ENCODE results near the gene EML6. TPM values are rescaled to one million over a fixed set of nuclear protein-coding genes. Genes with fewer than 3 reads are reported as not detected.

Gene EML6
- total RNA-seq, 1 experiment from 2014 or later = 1.5 TPM

DNA sequence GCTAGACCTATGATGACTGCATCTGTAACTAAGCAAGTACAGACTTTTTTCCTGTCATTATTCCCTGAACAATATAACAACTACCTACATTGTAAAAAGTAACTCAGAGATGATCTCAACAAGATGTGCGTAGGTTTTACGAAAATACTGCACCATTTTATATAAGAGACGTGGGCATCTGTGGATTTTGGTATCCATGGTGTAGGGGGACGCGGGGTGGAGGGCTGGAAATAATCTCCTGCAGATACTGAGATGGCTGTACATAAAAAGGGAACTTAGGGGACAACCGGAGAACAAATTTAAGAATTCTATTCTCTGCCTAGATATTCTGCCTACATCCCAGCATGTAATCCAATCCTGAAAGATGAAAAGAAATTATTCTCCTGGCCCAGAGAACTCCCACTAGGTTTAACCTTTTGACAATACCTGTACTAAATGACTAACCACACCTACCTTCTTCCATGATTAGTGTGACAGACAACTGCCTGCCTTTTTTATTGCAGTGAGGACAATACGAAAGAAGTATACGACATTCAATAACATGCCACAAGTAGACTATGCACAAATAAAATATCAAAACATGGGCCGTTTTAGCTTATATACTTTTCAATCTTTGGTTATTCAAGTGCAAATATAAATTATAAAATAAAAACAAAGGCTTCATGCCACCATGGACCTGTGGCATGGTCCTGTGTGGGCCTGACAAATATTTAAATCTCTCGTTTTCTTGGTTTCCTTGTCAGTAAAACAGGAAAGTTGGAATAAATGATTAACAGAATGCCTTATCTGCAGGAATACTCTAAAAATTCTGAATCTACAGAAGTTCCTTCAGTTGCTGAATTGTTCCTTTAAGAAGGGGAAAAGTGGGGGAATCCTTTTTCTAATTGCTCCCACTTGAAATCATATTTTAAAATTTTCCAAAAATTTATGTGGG is 280.5 kb downstream of the EML6 start:
- no peak overlapping the region for H2BK120ac ChIP-seq (ENCODE audit: low read depth, low read length, poor library complexity, severe bottlenecking)
- H3K27ac ChIP-seq (ENCODE audit: insufficient read length, low read depth, low read length) = no peak overlapping the region
- H4K5ac ChIP-seq (ENCODE audit: insufficient read length, low read depth, low read length) = no peak overlapping the region
- H3K27me3 ChIP-seq (ENCODE audit: insufficient read depth, low read length) = no peaks in the 10 kb centered on the region
- no peak for DNase-seq
- no peak overlapping the region for H2BK20ac ChIP-seq (ENCODE audit: low read depth, low read length, poor library complexity, severe bottlenecking)
- no peaks in the 10 kb centered on the region for H3K36me3 Mint-ChIP-seq (ENCODE audit: insufficient read depth in 1 of 3, low read depth in 3 of 3)
- H3K9me3 ChIP-seq (ENCODE audit: control insufficient read depth, low read depth, low read length) = no peaks in the 10 kb centered on the region
- no peak overlapping the region for H3K14ac ChIP-seq (ENCODE audit: insufficient read depth, low read length)
- peak overlapping the region in 1 of 3 experiments; percentile 52; a peak in 1 of 7 replicates for H3K27ac Mint-ChIP-seq
- H3K23me2 ChIP-seq (ENCODE audit: insufficient read length, low read depth, low read length, poor library complexity, severe bottlenecking) = no peaks in the 10 kb centered on the region
- no peaks in the 10 kb centered on the region for H4K20me1 ChIP-seq (ENCODE audit: control insufficient read depth, insufficient read depth, insufficient read length)
- H3K79me2 ChIP-seq (ENCODE audit: insufficient read depth, low read length) = peaks cover 35% of the 10 kb centered on the region; the same call in 1 of the 2 replicates
- no peak overlapping the region for H2AFZ ChIP-seq (ENCODE audit: low read length)
- H3K9me3 Mint-ChIP-seq = no peaks in the 10 kb centered on the region
- peaks cover 2% of the 10 kb centered on the region for H3K79me1 ChIP-seq (ENCODE audit: insufficient read depth, low read depth, low read length, poor library complexity, severe bottlenecking)
- H3K9ac ChIP-seq (ENCODE audit: extremely low read depth, insufficient read length, low read length) = no peak overlapping the region
- H3K4me1 Mint-ChIP-seq = peaks cover 44 to 56% of the 10 kb centered on the region in 2 experiments
- peaks cover 2% of the 10 kb centered on the region for H3K4me1 ChIP-seq (ENCODE audit: insufficient read depth, low read length)
- H3K4me2 ChIP-seq (ENCODE audit: insufficient read depth, insufficient read length, low read length) = no peak overlapping the region
- no CpG with 5 or more reads among the region's 10 CpGs for WGBS (ENCODE audit: extremely low coverage, insufficient read length, low lambda C conversion rate)
- no peak overlapping the region for H3K4me3 Mint-ChIP-seq
- no peak overlapping the region for H3K18ac ChIP-seq (ENCODE audit: insufficient read length, low read depth, low read length)
- no peak overlapping the region for H4K91ac ChIP-seq (ENCODE audit: insufficient read length, low read depth, low read length)
- H2BK15ac ChIP-seq (ENCODE audit: low read depth, low read length) = no peak overlapping the region
- H3K27me3 Mint-ChIP-seq (ENCODE audit: low read depth) = no peaks in the 10 kb centered on the region
- H2BK12ac ChIP-seq (ENCODE audit: insufficient read length, low read depth, low read length) = no peak overlapping the region
- no peak overlapping the region for H3K4ac ChIP-seq (ENCODE audit: low read depth, low read length)
- no peak overlapping the region for H3K23ac ChIP-seq (ENCODE audit: insufficient read length, low read depth, low read length)
- H2AK5ac ChIP-seq (ENCODE audit: insufficient read length, low read length) = no peak overlapping the region
- no peak overlapping the region for H4K8ac ChIP-seq (replicated peaks; ENCODE audit: insufficient read length, low read depth, low read length)
- no peak overlapping the region for H2BK5ac ChIP-seq (ENCODE audit: insufficient read length, low read length)
- no peak overlapping the region for H3T11ph ChIP-seq (ENCODE audit: low read length)
- H3K56ac ChIP-seq (ENCODE audit: insufficient read length, low read depth, low read length) = no peak overlapping the region
- TF ChIP-seq, protein P1, sequence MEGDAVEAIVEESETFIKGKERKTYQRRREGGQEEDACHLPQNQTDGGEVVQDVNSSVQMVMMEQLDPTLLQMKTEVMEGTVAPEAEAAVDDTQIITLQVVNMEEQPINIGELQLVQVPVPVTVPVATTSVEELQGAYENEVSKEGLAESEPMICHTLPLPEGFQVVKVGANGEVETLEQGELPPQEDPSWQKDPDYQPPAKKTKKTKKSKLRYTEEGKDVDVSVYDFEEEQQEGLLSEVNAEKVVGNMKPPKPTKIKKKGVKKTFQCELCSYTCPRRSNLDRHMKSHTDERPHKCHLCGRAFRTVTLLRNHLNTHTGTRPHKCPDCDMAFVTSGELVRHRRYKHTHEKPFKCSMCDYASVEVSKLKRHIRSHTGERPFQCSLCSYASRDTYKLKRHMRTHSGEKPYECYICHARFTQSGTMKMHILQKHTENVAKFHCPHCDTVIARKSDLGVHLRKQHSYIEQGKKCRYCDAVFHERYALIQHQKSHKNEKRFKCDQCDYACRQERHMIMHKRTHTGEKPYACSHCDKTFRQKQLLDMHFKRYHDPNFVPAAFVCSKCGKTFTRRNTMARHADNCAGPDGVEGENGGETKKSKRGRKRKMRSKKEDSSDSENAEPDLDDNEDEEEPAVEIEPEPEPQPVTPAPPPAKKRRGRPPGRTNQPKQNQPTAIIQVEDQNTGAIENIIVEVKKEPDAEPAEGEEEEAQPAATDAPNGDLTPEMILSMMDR (conservative IDR thresholded peaks at IDR 0.05) = no peak
